Measurements from ENCODE around the gene LAMA3. TPM values are rescaled to one million over a fixed set of nuclear protein-coding genes. Genes with fewer than 3 reads are reported as not detected.

Gene LAMA3
- total and polyA plus RNA-seq, 4 donors = 0.26 to 3.9 (median 0.37) TPM

DNA sequence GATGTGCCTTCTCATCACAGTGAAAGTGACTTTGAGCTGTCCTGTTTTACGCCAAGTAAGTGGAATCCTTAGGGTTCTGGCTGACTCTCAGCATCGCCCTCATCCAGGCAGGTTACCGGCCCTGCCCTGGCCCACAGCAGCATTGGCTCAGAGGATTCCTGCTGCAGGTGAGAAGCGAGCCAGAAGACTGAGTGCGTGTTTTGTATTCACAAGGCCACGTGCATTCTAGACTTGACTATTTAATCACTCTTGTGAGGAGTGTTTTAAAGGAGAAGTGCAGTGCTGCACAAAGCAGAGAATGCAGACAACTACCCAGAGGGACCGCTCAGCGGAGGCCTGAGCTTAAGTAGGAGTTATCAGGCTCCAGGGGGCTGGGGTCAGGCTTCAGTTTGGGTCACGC is 48.3 kb downstream of the LAMA3 start:
- H3K36me3 ChIP-seq (ENCODE audit: control insufficient read depth in 4 of 4, insufficient read depth in 3 of 4, low read depth in 1 of 4, low read length in 3 of 4) = no peaks in the 10 kb centered on the region
- no peak overlapping the region for H3K27ac ChIP-seq (ENCODE audit: low read depth in 1 of 2, low read length in 2 of 2)

GRCh38 chr18:23738151-23738550 is 48.9 kb downstream of the LAMA3 start:
- Histone ChIP-seq H3K27me3 (ENCODE audit: control insufficient read depth in 4 of 4, insufficient read depth in 4 of 4, low read length in 3 of 4) (no peaks in the 10 kb centered on the region), H3K36me3 (ENCODE audit: control insufficient read depth in 4 of 4, insufficient read depth in 3 of 4, low read depth in 1 of 4, low read length in 3 of 4) (no peaks in the 10 kb centered on the region), H3K4me1 (ENCODE audit: control insufficient read depth in 4 of 4, insufficient read depth in 4 of 4, low read length in 3 of 4) (no peaks in the 10 kb centered on the region), H3K4me3 (ENCODE audit: low read depth in 1 of 3, low read length in 3 of 3) (no peak overlapping the region), H3K9ac (ENCODE audit: low read depth in 1 of 2, low read length in 2 of 2) (no peak overlapping the region), H3K27ac (ENCODE audit: low read depth in 1 of 2, low read length in 2 of 2) (no peak overlapping the region), H3K9me3 (ENCODE audit: control insufficient read depth in 4 of 4, low read length in 3 of 4) (no peaks in the 10 kb centered on the region)
- TF ChIP-seq TAF1 (conservative IDR thresholded peaks at IDR 0.05) (no peak), NR2F2 (IDR thresholded peaks at IDR 0.05) (no peak), MAX (IDR thresholded peaks at IDR 0.05) (no peak), REST (IDR thresholded peaks at IDR 0.05) (no peak), SP1 (IDR thresholded peaks at IDR 0.05) (no peak), YY1 (IDR thresholded peaks at IDR 0.05) (no peak), CTCF (IDR thresholded peaks at IDR 0.05; ENCODE audit: low read depth, low read length, missing input control) (no peak), FOXA1 (IDR thresholded peaks at IDR 0.05) (no peak)
- DNase-seq (ENCODE audit: low spot score) = no peak
- 76% methylated on average over 5 of the region's 5 CpGs for WGBS

More for the DNA sequence above, 48.3 kb downstream of the LAMA3 start:
- H3K9me3 ChIP-seq (ENCODE audit: control insufficient read depth in 4 of 4, low read length in 3 of 4) = no peaks in the 10 kb centered on the region
- no peaks in the 10 kb centered on the region for H3K4me1 ChIP-seq (ENCODE audit: control insufficient read depth in 4 of 4, insufficient read depth in 4 of 4, low read length in 3 of 4)
- no peaks in the 10 kb centered on the region for H3K27me3 ChIP-seq (ENCODE audit: control insufficient read depth in 4 of 4, insufficient read depth in 4 of 4, low read length in 3 of 4)
- 82% methylated on average over 9 of the region's 9 CpGs for WGBS
- DNase-seq (ENCODE audit: low spot score) = no peak
- no peak overlapping the region for H3K9ac ChIP-seq (ENCODE audit: low read depth in 1 of 2, low read length in 2 of 2)
- H3K4me3 ChIP-seq (ENCODE audit: low read depth in 1 of 3, low read length in 3 of 3) = no peak overlapping the region
- TF ChIP-seq TAF1 (conservative IDR thresholded peaks at IDR 0.05) = no peak
- TF ChIP-seq ZBTB33 (IDR thresholded peaks at IDR 0.05) = no peak
- no peak for TF ChIP-seq HNF4G (IDR thresholded peaks at IDR 0.05)
- TF ChIP-seq REST (IDR thresholded peaks at IDR 0.05) = no peak
- TF ChIP-seq EGR1 (IDR thresholded peaks at IDR 0.05; ENCODE audit: low read depth in 2 of 2) = no peak
- TF ChIP-seq RXRA (IDR thresholded peaks at IDR 0.05) = no peak
- no peak for TF ChIP-seq FOXA1 (IDR thresholded peaks at IDR 0.05)
